ENCODE measurements around the gene PADI4. TPM values are rescaled to one million over a fixed set of nuclear protein-coding genes. Genes with fewer than 3 reads are reported as not detected.

Gene PADI4
- total and polyA plus RNA-seq, 2 experiments from 2014 or later = 0.45 to 0.52 TPM

DNA sequence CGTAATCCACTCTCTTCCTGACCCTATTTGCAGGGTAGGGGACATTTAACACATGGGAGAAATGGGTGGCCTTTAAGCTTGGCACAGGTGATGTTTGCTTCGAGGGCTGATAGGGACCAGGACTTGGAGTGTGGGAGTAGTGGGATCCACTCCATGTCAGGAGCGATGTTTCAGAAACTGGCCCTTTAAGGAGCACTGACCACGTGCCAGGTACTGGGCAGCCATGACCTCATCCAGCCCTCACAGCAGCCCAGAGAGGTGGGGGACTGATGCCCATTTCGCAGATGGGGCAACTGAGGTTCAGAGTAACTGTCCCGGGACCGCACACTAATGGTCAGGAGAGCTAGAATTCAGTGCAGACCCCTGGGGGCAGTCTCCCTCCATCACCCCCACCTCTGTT lies 47.7 kb upstream of the PADI4 start:
- H3K9me3 Mint-ChIP-seq = no peaks in the 10 kb centered on the region
- Histone ChIP-seq H3K4me3 (no peak overlapping the region), H2AFZ (no peak overlapping the region), H3K79me2 (replicated peaks; ENCODE audit: insufficient read depth) (no peaks in the 10 kb centered on the region), H3F3A (replicated peaks; ENCODE audit: low read depth) (no peaks in the 10 kb centered on the region), H4K20me1 (replicated peaks; ENCODE audit: insufficient read depth) (no peaks in the 10 kb centered on the region), H3K9me2 (ENCODE audit: insufficient read depth) (no peaks in the 10 kb centered on the region), H3K4me1 (ENCODE audit: insufficient read depth) (no peaks in the 10 kb centered on the region), H3K4me2 (no peak overlapping the region), H3K27ac (ENCODE audit: low read depth) (no peak overlapping the region), H3K27me3 (ENCODE audit: insufficient read depth) (no peaks in the 10 kb centered on the region), H3K36me3 (ENCODE audit: insufficient read depth) (no peaks in the 10 kb centered on the region)
- TF ChIP-seq, protein P1, sequence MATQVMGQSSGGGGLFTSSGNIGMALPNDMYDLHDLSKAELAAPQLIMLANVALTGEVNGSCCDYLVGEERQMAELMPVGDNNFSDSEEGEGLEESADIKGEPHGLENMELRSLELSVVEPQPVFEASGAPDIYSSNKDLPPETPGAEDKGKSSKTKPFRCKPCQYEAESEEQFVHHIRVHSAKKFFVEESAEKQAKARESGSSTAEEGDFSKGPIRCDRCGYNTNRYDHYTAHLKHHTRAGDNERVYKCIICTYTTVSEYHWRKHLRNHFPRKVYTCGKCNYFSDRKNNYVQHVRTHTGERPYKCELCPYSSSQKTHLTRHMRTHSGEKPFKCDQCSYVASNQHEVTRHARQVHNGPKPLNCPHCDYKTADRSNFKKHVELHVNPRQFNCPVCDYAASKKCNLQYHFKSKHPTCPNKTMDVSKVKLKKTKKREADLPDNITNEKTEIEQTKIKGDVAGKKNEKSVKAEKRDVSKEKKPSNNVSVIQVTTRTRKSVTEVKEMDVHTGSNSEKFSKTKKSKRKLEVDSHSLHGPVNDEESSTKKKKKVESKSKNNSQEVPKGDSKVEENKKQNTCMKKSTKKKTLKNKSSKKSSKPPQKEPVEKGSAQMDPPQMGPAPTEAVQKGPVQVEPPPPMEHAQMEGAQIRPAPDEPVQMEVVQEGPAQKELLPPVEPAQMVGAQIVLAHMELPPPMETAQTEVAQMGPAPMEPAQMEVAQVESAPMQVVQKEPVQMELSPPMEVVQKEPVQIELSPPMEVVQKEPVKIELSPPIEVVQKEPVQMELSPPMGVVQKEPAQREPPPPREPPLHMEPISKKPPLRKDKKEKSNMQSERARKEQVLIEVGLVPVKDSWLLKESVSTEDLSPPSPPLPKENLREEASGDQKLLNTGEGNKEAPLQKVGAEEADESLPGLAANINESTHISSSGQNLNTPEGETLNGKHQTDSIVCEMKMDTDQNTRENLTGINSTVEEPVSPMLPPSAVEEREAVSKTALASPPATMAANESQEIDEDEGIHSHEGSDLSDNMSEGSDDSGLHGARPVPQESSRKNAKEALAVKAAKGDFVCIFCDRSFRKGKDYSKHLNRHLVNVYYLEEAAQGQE (IDR thresholded peaks at IDR 0.05; ENCODE audit: unreplicated experiment) = no peak
- TF ChIP-seq POLR2AphosphoS5 (IDR thresholded peaks at IDR 0.05; ENCODE audit: low read depth) = no peak
- no peak for TF ChIP-seq ZNF331 (CRISPR knock-in tag; IDR thresholded peaks at IDR 0.05; ENCODE audit: low read depth)
- TF ChIP-seq, protein P2, sequence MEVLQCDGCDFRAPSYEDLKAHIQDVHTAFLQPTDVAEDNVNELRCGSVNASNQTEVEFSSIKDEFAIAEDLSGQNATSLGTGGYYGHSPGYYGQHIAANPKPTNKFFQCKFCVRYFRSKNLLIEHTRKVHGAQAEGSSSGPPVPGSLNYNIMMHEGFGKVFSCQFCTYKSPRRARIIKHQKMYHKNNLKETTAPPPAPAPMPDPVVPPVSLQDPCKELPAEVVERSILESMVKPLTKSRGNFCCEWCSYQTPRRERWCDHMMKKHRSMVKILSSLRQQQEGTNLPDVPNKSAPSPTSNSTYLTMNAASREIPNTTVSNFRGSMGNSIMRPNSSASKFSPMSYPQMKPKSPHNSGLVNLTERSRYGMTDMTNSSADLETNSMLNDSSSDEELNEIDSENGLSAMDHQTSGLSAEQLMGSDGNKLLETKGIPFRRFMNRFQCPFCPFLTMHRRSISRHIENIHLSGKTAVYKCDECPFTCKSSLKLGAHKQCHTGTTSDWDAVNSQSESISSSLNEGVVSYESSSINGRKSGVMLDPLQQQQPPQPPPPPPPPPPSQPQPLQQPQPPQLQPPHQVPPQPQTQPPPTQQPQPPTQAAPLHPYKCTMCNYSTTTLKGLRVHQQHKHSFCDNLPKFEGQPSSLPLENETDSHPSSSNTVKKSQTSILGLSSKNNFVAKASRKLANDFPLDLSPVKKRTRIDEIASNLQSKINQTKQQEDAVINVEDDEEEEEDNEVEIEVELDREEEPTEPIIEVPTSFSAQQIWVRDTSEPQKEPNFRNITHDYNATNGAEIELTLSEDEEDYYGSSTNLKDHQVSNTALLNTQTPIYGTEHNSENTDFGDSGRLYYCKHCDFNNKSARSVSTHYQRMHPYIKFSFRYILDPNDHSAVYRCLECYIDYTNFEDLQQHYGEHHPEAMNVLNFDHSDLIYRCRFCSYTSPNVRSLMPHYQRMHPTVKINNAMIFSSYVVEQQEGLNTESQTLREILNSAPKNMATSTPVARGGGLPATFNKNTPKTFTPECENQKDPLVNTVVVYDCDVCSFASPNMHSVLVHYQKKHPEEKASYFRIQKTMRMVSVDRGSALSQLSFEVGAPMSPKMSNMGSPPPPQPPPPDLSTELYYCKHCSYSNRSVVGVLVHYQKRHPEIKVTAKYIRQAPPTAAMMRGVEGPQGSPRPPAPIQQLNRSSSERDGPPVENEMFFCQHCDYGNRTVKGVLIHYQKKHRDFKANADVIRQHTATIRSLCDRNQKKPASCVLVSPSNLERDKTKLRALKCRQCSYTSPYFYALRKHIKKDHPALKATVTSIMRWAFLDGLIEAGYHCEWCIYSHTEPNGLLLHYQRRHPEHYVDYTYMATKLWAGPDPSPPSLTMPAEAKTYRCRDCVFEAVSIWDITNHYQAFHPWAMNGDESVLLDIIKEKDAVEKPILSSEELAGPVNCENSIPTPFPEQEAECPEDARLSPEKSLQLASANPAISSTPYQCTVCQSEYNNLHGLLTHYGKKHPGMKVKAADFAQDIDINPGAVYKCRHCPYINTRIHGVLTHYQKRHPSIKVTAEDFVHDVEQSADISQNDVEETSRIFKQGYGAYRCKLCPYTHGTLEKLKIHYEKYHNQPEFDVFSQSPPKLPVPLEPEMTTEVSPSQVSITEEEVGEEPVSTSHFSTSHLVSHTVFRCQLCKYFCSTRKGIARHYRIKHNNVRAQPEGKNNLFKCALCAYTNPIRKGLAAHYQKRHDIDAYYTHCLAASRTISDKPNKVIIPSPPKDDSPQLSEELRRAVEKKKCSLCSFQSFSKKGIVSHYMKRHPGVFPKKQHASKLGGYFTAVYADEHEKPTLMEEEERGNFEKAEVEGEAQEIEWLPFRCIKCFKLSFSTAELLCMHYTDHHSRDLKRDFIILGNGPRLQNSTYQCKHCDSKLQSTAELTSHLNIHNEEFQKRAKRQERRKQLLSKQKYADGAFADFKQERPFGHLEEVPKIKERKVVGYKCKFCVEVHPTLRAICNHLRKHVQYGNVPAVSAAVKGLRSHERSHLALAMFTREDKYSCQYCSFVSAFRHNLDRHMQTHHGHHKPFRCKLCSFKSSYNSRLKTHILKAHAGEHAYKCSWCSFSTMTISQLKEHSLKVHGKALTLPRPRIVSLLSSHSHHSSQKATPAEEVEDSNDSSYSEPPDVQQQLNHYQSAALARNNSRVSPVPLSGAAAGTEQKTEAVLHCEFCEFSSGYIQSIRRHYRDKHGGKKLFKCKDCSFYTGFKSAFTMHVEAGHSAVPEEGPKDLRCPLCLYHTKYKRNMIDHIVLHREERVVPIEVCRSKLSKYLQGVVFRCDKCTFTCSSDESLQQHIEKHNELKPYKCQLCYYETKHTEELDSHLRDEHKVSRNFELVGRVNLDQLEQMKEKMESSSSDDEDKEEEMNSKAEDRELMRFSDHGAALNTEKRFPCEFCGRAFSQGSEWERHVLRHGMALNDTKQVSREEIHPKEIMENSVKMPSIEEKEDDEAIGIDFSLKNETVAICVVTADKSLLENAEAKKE (CRISPR knock-in tag; IDR thresholded peaks at IDR 0.05) = no peak
- TF ChIP-seq, protein P3, sequence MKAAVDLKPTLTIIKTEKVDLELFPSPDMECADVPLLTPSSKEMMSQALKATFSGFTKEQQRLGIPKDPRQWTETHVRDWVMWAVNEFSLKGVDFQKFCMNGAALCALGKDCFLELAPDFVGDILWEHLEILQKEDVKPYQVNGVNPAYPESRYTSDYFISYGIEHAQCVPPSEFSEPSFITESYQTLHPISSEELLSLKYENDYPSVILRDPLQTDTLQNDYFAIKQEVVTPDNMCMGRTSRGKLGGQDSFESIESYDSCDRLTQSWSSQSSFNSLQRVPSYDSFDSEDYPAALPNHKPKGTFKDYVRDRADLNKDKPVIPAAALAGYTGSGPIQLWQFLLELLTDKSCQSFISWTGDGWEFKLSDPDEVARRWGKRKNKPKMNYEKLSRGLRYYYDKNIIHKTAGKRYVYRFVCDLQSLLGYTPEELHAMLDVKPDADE (IDR thresholded peaks at IDR 0.05) = no peak
- TF ChIP-seq NANOG (IDR thresholded peaks at IDR 0.05; ENCODE audit: borderline replicate concordance) = no peak
- no peak for TF ChIP-seq JUNB (IDR thresholded peaks at IDR 0.05; ENCODE audit: unreplicated experiment)
- TF ChIP-seq EZH2 (IDR thresholded peaks at IDR 0.05; ENCODE audit: low read depth, unreplicated experiment) = no peak
- TF ChIP-seq, protein P4, sequence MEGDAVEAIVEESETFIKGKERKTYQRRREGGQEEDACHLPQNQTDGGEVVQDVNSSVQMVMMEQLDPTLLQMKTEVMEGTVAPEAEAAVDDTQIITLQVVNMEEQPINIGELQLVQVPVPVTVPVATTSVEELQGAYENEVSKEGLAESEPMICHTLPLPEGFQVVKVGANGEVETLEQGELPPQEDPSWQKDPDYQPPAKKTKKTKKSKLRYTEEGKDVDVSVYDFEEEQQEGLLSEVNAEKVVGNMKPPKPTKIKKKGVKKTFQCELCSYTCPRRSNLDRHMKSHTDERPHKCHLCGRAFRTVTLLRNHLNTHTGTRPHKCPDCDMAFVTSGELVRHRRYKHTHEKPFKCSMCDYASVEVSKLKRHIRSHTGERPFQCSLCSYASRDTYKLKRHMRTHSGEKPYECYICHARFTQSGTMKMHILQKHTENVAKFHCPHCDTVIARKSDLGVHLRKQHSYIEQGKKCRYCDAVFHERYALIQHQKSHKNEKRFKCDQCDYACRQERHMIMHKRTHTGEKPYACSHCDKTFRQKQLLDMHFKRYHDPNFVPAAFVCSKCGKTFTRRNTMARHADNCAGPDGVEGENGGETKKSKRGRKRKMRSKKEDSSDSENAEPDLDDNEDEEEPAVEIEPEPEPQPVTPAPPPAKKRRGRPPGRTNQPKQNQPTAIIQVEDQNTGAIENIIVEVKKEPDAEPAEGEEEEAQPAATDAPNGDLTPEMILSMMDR (conservative IDR thresholded peaks at IDR 0.05; ENCODE audit: low read depth in 2 of 2) = no peak
- no peak for TF ChIP-seq ZNF114 (CRISPR knock-in tag; IDR thresholded peaks at IDR 0.05)
- no peak for TF ChIP-seq CREB1 (CRISPR knock-in tag; IDR thresholded peaks at IDR 0.05; ENCODE audit: low read depth)
- no peak for TF ChIP-seq STAT1 (IDR thresholded peaks at IDR 0.05; ENCODE audit: unreplicated experiment)
- no peak for TF ChIP-seq EZH2phosphoT487 (IDR thresholded peaks at IDR 0.05; ENCODE audit: unreplicated experiment)
- H3K27ac Mint-ChIP-seq = no peak overlapping the region
- no peak for DNase-seq (ENCODE audit: low spot score)
- H3K4me1 Mint-ChIP-seq = no peaks in the 10 kb centered on the region
- H3K4me3 Mint-ChIP-seq = no peak overlapping the region
- no peaks in the 10 kb centered on the region for H3K36me3 Mint-ChIP-seq (ENCODE audit: low read depth)
- H3K27me3 Mint-ChIP-seq (ENCODE audit: insufficient read depth, low read depth, poor library complexity) = peaks cover 8% of the 10 kb centered on the region
- ATAC-seq = no peak

Data from GM23338 (cell line).